Measurements from ENCODE around the gene COL16A1. TPM values are rescaled to one million over a fixed set of nuclear protein-coding genes. Genes with fewer than 3 reads are reported as not detected.

COL16A1 gene
- total and polyA plus RNA-seq, 2 of the 13 experiments (the other 11 are each of a cell fraction or from before 2014, with no cell fraction given) = 4.3 to 12.2 TPM

DNA sequence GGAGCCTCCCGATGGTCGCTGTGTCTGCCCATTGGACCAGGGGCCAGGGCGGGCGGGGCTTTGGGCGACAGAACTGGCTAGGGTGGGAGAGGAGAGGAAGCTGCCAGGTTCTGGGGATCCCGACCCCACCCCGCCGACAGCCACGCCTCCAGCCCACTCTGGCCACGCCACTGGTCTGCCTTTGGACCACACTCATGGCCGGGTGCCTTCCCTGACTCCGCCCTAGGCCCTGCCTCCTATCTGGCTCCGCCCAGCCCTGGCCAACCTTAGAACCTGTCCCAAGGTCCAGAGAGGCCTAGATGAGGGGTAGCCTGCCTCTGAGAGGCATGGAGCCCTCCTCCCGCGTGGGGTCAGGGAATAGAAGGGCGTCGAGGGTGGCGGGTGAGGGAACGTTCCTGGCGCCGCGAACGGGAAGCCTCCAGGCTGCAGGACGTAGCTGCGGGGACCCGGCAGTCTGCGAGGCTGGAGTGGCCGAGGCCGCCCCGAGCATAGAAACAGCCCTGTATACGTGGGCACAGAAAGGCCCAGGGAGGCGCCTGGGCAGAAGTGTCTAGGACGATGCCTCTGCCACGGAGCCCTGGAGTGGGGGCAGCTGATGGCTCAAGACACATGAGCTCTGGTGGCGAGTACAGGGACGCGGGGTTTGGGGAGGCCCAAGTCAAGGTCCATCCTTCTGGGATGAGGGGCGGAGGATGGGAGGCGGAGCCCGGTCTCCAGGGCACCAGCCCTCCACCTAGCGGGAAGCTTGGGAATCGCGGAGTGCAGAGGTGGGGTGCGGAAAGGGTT is 11.5 kb upstream of the COL16A1 start (continued):
- TF ChIP-seq, protein P1, sequence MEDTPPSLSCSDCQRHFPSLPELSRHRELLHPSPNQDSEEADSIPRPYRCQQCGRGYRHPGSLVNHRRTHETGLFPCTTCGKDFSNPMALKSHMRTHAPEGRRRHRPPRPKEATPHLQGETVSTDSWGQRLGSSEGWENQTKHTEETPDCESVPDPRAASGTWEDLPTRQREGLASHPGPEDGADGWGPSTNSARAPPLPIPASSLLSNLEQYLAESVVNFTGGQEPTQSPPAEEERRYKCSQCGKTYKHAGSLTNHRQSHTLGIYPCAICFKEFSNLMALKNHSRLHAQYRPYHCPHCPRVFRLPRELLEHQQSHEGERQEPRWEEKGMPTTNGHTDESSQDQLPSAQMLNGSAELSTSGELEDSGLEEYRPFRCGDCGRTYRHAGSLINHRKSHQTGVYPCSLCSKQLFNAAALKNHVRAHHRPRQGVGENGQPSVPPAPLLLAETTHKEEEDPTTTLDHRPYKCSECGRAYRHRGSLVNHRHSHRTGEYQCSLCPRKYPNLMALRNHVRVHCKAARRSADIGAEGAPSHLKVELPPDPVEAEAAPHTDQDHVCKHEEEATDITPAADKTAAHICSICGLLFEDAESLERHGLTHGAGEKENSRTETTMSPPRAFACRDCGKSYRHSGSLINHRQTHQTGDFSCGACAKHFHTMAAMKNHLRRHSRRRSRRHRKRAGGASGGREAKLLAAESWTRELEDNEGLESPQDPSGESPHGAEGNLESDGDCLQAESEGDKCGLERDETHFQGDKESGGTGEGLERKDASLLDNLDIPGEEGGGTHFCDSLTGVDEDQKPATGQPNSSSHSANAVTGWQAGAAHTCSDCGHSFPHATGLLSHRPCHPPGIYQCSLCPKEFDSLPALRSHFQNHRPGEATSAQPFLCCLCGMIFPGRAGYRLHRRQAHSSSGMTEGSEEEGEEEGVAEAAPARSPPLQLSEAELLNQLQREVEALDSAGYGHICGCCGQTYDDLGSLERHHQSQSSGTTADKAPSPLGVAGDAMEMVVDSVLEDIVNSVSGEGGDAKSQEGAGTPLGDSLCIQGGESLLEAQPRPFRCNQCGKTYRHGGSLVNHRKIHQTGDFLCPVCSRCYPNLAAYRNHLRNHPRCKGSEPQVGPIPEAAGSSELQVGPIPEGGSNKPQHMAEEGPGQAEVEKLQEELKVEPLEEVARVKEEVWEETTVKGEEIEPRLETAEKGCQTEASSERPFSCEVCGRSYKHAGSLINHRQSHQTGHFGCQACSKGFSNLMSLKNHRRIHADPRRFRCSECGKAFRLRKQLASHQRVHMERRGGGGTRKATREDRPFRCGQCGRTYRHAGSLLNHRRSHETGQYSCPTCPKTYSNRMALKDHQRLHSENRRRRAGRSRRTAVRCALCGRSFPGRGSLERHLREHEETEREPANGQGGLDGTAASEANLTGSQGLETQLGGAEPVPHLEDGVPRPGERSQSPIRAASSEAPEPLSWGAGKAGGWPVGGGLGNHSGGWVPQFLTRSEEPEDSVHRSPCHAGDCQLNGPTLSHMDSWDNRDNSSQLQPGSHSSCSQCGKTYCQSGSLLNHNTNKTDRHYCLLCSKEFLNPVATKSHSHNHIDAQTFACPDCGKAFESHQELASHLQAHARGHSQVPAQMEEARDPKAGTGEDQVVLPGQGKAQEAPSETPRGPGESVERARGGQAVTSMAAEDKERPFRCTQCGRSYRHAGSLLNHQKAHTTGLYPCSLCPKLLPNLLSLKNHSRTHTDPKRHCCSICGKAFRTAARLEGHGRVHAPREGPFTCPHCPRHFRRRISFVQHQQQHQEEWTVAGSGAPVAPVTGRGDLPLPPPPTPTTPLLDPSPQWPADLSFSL (CRISPR knock-in tag; IDR thresholded peaks at IDR 0.05) = no peak
- 0 out of 2 replicates have a peak, but pooled peaks have one; percentile 36 for TF ChIP-seq SMYD3 (CRISPR knock-in tag; IDR thresholded peaks at IDR 0.05)
- TF ChIP-seq NCOA5 (CRISPR knock-in tag; IDR thresholded peaks at IDR 0.05) = no peak
- TF ChIP-seq, protein P2, sequence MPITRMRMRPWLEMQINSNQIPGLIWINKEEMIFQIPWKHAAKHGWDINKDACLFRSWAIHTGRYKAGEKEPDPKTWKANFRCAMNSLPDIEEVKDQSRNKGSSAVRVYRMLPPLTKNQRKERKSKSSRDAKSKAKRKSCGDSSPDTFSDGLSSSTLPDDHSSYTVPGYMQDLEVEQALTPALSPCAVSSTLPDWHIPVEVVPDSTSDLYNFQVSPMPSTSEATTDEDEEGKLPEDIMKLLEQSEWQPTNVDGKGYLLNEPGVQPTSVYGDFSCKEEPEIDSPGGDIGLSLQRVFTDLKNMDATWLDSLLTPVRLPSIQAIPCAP (CRISPR knock-in tag; IDR thresholded peaks at IDR 0.05; ENCODE audit: low read depth) = 0 out of 2 replicates have a peak, but pooled peaks have one; percentile 87
- peak; percentile 77; the same call in 1 of the 2 replicates for TF ChIP-seq ARNTL (CRISPR knock-in tag; IDR thresholded peaks at IDR 0.05)
- TF ChIP-seq, protein P3, sequence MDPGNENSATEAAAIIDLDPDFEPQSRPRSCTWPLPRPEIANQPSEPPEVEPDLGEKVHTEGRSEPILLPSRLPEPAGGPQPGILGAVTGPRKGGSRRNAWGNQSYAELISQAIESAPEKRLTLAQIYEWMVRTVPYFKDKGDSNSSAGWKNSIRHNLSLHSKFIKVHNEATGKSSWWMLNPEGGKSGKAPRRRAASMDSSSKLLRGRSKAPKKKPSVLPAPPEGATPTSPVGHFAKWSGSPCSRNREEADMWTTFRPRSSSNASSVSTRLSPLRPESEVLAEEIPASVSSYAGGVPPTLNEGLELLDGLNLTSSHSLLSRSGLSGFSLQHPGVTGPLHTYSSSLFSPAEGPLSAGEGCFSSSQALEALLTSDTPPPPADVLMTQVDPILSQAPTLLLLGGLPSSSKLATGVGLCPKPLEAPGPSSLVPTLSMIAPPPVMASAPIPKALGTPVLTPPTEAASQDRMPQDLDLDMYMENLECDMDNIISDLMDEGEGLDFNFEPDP (CRISPR knock-in tag; conservative IDR thresholded peaks at IDR 0.05) = 0 out of 2 replicates have a peak, but pooled peaks have one; percentile 59
- TF ChIP-seq ZNF333 (CRISPR knock-in tag; IDR thresholded peaks at IDR 0.05; ENCODE audit: borderline replicate concordance) = no peak
- TF ChIP-seq CHD2 (IDR thresholded peaks at IDR 0.05; ENCODE audit: low read depth, low read length) = no peak
- peak; percentile 91 for TF ChIP-seq ZNF547 (CRISPR knock-in tag; IDR thresholded peaks at IDR 0.05)
- TF ChIP-seq POLR2AphosphoS5 (IDR thresholded peaks at IDR 0.05; ENCODE audit: low read depth, low read length) = peak; percentile 96
- peak; percentile 46 for TF ChIP-seq HNRNPH1 (optimal IDR thresholded peaks at IDR 0.05; ENCODE audit: low read depth, low read length)
- TF ChIP-seq, protein P4, sequence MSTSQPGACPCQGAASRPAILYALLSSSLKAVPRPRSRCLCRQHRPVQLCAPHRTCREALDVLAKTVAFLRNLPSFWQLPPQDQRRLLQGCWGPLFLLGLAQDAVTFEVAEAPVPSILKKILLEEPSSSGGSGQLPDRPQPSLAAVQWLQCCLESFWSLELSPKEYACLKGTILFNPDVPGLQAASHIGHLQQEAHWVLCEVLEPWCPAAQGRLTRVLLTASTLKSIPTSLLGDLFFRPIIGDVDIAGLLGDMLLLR (CRISPR knock-in tag; IDR thresholded peaks at IDR 0.05) = 0 out of 2 replicates have a peak, but pooled peaks have one; percentile 61
- TF ChIP-seq ZNF484 (CRISPR knock-in tag; IDR thresholded peaks at IDR 0.05; ENCODE audit: borderline replicate concordance, low read depth) = no peak
- no peak for TF ChIP-seq ZSCAN30 (CRISPR knock-in tag; IDR thresholded peaks at IDR 0.05)
- TF ChIP-seq, protein P5, sequence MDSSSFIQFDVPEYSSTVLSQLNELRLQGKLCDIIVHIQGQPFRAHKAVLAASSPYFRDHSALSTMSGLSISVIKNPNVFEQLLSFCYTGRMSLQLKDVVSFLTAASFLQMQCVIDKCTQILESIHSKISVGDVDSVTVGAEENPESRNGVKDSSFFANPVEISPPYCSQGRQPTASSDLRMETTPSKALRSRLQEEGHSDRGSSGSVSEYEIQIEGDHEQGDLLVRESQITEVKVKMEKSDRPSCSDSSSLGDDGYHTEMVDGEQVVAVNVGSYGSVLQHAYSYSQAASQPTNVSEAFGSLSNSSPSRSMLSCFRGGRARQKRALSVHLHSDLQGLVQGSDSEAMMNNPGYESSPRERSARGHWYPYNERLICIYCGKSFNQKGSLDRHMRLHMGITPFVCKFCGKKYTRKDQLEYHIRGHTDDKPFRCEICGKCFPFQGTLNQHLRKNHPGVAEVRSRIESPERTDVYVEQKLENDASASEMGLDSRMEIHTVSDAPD (CRISPR knock-in tag; IDR thresholded peaks at IDR 0.05) = no peak
- no peak for TF ChIP-seq ZNF841 (CRISPR knock-in tag; IDR thresholded peaks at IDR 0.05; ENCODE audit: borderline replicate concordance)
- TF ChIP-seq ZNF543 (CRISPR knock-in tag; IDR thresholded peaks at IDR 0.05) = peak; percentile 82
- TF ChIP-seq GATA4 (IDR thresholded peaks at IDR 0.05; ENCODE audit: borderline replicate concordance, low read depth) = peak; percentile 75; the same call in 1 of the 2 replicates
